ENCODE data around the gene GLG1. TPM values are rescaled to one million over a fixed set of nuclear protein-coding genes. Genes with fewer than 3 reads are reported as not detected.
"Not testable (repeated sequence)": the region's sequence is repeated elsewhere in the genome, so short reads cannot be mapped to it uniquely, and the experiment has no call there.

The GLG1 gene
- total RNA-seq, 1 donor from 2014 or later = 58.5 TPM

DNA sequence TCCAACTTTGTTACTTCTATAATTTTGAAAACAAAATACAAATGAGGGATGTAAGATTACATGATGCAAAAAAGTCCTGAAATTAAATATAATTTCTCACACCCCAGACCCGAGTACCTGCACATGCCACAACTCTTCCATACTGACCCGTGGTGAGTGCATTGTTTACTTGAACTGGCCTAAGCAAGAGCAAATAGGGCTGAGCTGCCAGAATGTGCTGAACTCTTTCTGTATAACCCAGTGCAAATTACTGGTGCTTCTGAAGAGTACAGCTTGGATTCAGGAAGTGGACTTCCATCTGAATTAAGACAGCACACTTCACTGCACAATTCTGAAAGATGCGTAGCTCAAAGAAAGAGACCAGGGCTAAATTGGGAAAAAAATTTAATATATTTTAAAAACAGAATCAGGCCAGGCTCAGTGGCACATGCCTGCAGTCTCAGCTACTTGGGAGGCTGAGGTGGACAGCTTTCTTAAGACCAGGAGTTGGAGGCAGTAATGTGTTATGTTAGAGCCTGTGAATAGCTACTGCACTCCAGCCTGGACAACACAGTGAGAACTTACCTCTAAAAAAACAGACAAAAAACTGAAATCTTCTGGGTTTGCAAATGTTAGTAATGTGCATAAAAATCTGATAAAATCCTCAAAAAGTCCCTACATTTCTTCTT lies 63.9 kb downstream of the GLG1 start:
- not testable (repeated sequence) for DNase-seq (ENCODE audit: low read depth in 2 of 2)

DNA sequence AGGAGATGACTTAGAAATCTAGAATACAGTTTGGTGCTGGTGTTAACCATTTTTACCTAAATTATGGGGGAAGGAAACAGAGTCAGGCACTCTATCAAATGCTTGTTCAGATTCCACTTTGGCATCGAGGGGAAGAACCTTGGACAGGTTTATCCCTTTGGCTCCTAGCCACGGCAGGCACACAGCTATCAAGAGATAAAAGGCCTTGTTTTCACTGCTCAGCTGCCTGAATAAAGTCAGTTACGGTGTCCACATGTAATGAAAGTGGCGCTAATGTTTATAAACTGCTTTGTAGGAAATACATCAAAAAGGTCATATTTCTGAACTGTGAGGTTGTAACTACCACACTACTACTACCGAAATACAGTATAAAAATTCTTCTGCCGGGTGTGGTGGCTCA lies 66.3 kb downstream of the GLG1 start:
- DNase-seq (ENCODE audit: low read depth in 2 of 2) = peak in 1 of 2 donors; percentile 76

DNA sequence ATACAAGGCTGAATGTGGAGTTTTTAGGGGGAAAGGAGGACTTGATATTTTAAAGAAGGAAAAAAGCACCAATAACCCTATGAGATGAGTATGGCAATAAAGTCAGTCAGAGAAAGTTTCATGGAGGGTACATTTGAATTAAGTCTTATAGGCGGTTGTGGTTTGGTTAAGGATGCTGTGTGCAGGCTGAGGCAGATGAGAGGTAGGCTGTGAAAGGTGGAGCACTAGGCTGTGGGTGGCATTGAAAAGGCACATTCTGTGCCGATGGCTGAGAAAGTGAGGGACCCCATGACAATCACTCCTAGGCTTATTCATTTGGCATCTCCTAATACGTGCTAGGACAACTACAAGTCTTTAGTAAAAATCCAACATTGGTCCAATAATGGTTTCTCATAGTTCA lies 68.1 kb downstream of the GLG1 start:
- not testable (repeated sequence) for DNase-seq (ENCODE audit: low read depth in 2 of 2)

DNA sequence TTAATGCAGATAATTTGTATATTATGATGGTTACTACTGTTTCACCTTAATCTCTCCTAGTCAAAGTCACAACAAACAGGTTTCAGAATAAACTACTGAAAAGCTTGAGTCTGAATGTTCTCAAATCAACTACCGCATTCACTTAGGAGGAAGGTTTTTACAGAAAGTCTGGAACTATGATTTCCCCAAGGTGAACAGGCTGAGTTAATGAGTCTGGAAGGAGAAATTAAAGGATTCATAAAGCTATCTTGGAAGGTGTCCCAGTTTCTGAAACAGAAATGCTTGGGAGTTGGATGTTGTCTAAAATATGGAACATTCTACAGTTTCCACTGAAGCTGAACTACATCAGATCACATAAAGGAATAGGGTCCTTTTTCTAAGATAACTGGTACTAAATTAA lies 69.2 kb downstream of the GLG1 start:
- DNase-seq (ENCODE audit: low read depth in 2 of 2) = not testable (repeated sequence)

DNA sequence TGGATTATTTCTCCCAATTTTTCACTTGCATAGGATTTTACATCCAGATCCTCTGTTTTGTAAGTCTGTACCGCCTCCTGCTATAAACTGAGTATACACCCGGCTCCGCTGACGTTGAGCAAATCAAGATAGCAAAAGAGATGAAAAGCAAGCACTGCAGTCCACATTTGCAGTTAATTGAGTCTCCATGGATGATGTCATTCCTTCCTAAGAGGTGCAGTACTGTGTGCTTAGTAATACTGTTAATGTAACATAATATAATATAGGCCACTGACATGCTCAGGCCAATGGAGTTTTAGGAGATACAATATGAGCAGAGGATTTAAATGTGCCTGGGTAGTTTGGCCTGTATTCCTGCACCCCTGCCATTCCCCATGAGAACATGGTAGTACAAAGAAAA lies 72.3 kb downstream of the GLG1 start:
- DNase-seq (ENCODE audit: low read depth in 2 of 2) = peak in 1 of 2 donors; percentile 10

DNA sequence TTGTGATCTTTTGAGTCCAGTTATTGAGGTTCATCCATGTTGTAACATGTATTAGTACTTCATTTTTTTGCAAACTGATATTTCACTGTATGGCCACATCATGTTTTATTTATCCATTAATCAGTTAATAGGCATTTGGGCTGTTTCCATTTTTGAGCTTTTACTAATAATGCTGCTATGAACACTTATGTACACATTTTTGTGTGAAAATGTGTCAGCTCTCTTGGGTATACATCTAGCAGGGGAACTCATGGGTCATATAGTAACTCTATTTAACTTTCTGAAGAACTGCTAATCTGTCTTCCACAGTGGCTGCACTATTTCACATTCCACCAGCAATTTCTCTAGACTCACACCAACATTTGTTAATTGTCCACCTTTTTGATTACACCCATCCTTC lies 82.0 kb downstream of the GLG1 start:
- DNase-seq (ENCODE audit: low read depth in 2 of 2) = no peak

DNA sequence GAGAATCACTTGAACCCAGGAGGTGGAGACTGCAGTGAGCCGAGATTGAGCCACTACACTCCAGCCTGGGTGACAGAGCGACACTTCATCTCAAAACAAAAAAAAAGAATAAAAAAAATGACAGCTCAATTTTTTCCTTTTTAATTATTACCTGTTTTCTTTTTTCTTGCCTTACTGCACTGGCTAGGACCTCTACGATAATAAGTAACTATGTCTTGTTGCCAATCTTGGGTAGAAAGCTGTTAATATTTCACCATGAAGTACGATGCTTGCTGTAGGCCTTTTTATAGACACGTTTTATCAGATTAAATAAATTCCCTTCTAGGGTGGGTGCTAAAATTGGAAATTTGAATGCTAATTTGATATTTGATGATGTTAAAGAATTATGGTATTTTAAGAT lies 82.8 kb downstream of the GLG1 start:
- no peak for DNase-seq (ENCODE audit: low read depth in 2 of 2)

DNA sequence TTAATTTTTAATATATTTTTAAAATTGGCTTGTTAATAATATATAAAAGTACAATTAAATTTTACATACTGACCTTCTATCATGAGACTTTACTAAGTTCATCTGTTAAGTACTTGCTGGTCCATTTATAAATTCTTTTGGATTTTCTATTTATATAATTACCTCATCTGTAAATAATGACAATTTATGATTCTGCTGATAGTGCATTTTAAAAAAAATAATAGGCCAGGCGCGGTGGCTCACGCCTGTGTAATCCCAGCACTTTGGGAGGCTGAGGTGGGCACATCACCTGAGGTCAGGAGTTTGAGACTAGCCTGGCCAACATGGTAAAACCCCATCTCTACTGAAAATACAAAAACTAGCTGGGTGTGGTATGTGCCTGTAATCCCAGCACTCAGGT lies 83.2 kb downstream of the GLG1 start:
- not testable (repeated sequence) for DNase-seq (ENCODE audit: low read depth in 2 of 2)

DNA sequence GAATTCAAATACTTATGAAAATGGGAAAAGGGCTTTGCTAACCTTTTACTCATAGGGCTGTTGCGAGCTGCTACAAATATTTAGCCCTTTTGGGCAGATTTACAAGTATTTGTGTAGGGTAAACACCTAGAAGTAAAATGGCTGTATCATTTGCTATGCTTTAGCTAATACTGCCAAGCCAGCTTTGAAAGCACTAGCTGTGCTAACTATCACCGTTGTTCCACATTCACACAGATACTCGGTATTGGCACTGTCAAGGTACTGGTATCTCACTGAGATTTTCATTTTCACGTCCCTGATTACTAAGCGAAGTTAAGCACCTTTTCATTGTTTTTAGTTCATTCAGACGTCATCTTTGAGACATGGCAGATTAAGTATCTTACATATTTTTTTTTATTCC lies 84.8 kb downstream of the GLG1 start:
- DNase-seq (ENCODE audit: low read depth in 2 of 2) = no peak

DNA sequence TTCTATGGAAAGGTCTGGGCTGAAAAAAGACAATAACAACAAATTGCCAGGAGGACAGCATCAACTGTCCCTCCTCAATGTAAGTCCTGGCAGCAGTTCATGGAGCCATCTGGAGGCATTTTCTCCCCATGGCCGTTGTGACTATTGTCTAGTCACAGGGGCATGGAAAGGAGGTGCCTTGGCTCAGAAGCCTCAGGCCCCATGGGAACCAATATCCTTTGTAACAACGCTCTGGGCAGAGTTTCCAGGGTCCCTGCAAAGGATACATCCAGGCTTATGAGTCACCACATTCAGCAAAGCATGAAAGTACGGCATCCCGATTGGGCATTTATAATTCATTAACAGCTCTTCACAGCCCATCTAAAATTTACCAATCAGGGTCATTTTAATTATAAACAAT lies 85.2 kb downstream of the GLG1 start:
- DNase-seq (ENCODE audit: low read depth in 2 of 2) = peak; percentile 13 to 48

DNA sequence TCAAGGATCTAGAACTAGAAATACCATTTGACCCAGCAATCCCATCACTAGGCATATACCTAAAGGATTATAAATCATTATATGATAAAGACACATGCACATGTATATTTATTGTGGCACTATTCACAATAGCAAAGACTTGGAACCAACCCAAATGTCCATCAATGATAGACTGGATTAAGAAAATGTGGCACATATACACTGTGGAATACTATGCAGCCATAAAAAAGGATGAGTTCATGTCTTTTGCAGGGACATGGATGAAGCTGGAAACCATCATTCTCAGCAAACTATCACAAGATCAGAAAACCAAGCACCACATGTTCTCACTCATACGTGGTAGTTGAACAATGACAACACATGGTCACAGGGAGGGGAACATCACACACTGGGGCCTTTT lies 88.0 kb downstream of the GLG1 start:
- not testable (repeated sequence) for DNase-seq (ENCODE audit: low read depth in 2 of 2)

DNA sequence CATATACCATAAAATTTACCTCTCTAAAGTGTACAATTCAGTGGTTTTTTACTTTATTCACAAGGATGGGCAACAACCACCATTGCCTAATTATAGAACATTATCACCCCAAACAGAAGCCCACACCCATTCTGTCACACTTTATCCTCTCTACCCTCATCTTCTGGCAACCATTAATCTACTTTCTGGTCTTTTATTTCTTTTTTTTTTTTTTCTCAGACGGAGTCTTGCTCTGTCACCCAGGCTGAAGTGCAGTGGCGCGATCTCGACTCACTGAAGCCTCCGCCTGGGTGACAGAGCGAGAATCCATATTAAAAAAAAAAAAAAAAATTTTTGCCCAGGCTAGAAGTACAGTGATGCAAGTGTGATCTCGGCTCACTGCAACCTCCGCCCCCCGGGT lies 95.0 kb downstream of the GLG1 start:
- DNase-seq (ENCODE audit: low read depth in 2 of 2) = no peak

DNA sequence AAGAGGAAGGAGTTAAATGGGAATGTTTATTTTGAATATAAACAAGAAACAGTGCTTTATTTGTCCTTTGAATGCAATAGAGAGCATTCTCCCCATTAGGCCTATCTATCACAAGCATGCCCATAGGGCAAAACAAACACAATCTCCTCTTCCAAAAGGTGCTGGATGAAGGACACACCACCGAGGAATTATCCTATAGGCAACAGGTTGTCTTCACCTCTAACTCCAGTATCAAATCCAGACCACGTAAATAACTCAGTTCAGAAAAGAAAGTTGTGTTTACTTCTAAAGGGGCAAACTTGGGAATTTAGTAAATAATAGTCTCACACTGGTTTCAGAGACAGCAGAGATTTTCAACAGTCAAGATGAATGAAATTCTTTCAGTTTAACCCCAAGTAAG lies 101.9 kb downstream of the GLG1 start:
- DNase-seq (ENCODE audit: low read depth in 2 of 2) = no peak

DNA sequence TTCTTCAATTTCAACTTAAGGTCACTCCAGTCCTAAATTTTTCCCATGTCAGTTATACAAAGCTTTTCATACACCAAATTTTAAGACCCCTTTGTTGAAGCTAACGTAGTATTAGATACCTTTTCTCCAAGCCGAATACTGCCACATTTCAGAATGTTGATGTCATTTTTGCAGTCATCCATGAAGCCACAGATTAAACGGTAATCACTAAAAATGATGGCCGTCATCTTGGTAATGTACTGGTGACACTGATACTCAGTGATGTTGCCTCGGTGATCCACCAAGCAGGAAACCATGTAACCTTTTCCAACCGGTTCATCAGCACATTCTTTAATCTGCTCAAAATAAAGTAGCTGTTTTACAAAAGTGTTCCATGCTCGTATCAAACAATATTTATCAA lies 103.5 kb downstream of the GLG1 start:
- DNase-seq (ENCODE audit: low read depth in 2 of 2) = no peak

DNA sequence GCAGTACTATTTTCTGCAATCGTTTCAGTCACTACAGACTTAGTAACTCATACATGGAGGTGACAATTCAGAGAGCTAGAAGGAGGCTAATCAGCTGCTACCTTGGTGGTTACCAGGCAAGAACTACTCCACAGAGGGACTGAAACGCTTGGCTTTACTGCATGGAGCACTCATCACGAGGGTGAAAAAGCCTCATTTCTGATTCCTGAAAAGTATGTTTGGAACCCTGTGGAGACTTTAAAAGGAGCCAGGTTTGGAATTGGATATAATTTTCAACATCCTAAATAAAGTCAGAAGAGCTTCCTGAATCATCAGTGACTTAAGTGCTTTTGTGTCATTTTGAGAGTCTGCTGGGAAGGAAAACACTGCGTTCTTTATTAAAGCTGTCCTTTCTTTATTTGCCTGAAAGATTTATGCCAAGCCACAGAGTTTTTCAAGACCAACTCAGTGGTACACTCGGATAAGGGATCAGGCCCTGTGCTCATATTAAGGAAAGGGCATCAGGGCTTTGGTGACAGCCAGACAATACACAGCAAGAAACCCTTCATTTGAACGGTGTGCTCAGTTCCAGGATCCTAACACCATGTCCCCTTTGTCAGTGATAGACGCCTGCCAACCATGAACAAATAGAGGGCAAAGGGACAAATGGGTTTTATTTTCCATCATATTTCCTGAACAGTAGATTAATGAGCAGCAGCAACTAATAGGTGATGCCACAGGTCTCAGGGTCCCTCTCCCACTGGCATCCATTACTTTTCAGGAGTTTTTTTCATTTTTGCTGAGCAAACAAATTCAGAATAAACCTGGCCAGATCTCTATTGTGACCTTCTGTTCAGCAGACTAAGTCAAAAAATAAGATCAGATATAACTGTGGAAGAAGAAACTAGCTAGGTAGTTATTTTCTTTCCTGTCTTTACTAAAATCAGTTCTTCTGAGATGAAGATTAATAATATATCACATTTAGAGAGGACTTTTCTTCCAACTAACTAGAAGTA lies 105.1 kb downstream of the GLG1 start:
- peak in 1 of 2 donors; percentile 43 for DNase-seq (ENCODE audit: low read depth in 2 of 2)

DNA sequence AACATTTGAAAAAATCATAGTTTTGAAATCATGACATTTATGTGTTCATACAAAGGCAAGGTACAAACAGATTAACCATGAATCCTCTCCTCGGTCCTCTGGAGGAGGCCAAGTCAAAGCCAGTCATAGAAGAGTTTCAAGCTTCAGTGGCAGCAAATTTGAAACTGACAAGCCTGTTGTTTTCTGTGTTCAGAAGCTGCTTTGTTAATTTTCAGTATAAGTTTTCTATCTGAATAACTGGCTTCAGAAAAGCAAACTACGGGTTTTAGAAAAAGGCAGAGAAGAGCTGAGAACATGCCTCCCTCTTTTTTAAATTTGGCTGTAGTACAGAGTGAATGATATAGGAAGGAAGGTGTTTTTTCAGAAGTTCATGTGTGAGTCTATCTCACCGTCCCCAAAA lies 106.0 kb downstream of the GLG1 start:
- DNase-seq (ENCODE audit: low read depth in 2 of 2) = no peak

DNA sequence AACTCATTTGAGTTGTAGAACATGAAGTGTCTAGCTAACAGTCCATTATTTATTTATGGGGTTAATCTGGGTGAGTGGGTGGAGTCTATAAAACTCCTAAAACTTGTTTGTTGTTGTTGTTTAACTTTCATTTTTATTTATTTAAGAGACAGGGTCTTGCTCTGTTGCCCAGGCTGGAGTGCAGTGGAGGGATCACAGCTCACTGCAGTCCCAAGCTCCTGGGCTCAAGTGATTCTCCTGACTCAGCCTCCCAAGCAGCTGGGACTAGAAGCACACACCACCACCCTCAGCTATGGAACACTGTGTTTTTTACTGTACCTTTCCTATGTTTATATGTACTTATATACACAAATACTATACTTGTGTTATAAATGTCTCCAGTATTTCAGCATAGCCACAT lies 107.8 kb downstream of the GLG1 start:
- no peak for DNase-seq (ENCODE audit: low read depth in 2 of 2)

DNA sequence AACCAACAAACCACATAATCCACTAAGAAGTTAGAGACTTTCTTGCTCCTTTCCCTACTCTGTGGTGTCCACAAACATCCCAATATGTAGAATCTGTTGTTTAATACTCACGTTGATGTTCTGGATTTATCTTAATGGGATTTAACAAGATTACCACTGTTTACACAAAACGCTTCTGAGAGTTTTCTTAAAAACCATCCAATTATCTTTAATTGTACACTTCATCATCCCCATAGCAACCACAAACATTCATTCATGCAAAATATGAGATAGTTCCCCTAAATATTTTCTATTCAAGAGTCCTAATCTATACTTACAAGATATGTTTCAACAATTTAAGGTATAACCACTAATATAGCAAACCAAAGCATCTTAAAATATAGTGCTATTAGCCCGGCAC lies 109.2 kb downstream of the GLG1 start:
- no peak for DNase-seq (ENCODE audit: low read depth in 2 of 2)

DNA sequence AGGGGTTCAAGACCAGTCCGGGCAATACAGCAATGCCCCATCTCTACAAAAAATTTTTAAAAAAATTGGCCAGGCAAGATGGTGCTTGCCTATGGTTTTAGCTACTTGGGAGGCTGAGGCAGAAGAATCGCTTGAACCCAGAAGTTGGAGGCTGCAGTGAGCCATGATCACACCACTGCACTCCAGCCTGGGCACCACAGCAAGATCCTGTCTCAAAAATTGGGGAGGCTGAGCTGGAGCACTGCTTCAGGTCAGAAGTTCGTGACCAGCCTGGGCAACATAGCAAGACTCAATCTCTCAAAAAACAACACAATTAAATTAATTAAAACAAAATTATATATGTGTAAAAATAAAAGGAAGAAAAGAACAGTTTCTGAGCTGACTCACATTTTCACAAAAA lies 110.9 kb downstream of the GLG1 start:
- no peak for DNase-seq (ENCODE audit: low read depth in 2 of 2)

DNA sequence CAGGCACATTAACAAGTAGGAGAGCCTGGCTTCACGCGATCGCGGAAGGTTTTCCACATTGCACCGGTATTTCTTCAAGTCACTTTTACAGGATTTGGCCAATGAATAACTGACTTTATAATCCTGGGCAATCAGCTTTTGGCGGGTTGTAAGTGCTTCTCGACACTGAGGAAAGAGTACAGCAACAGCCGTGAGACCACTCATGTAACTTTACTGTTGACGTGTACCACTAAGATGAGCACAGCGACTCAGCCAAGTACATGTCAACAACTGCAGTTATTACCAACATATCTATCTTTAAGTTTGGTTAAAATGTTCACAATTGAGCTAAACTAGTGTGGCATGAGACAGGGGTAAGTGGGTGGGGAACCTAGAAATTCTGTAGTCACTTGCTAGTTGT lies 113.9 kb downstream of the GLG1 start:
- DNase-seq (ENCODE audit: low read depth in 2 of 2) = no peak

DNA sequence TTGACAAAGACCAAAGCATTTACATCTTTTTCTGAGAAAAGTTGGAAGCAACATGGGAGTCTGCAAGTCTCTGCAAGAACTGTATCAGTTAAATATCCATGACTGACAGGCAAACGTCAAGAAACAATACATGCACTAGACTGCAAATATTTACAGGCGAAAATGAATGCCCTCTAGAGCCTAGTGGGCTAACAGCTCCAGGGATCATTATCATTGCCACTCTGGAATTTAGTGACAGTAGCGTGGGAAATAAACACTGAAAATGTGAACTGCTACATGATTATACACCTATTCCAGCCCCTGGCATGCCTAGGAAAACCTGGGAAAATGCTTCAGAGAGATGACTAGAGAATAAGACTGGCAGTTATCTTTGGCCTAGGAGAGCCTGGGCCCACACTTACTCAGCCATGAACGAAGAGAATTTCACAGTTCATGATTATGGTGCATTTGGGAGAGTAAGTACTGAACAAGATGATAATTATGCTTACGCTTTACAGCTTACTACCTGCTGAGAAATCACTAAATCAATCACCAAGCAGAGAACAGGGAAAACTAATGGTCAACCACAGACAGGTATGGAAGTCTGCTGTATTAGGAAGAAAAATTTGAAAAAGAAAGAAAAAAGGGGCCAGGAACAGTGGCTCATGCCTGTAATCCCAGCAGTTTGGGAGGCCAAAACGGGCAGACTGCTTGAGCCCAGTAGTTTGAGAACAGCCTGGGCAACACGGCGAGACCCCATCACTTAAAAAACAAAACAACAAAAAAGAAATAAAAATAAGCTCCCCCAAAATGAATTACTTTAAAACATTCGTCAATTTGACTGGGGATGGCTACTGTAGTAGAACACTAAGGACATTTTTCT lies 119.0 kb downstream of the GLG1 start:
- no peak for DNase-seq (ENCODE audit: low read depth in 2 of 2)

DNA sequence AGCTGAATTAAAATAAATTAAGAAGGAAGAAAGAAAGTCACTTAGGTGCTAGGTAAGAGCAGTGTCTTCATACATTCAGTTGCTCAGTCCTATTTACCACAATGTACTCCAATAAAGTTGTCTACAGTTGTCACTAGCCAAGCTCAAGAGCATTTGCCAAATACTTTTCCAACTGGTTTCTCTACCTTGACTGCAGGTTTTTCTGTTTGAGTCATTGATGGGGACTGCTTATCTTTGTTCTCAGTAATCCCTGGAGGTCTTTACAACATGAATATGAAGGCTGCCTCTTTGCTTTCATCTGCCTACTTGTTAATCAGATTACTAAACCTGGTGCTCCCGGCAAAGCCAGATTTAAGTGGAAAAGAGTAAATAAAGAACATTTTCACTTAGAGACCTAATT lies 121.0 kb downstream of the GLG1 start:
- DNase-seq (ENCODE audit: low read depth in 2 of 2) = no peak
